GM23248 (cell line): ENCODE measurements around the gene MYH9. TPM values are rescaled to one million over a fixed set of nuclear protein-coding genes. Genes with fewer than 3 reads are reported as not detected.

Experiments used
- DNase-seq: peaks from one replicate; pipeline ENCODE4 v3.0.0-alpha.2; 2015
- H2AFZ ChIP-seq: fragments of 200-600 bp; sonication (generic); 2 replicates; pipeline ENCODE4 v1.6.1; 2016; ENCODE audit warnings: antibody characterized with exemption
- H3F3A ChIP-seq: fragments of 200-600 bp; sonication (generic); 2 replicates; pipeline ENCODE4 v1.6.1; 2016; ENCODE audit warnings: mild to moderate bottlenecking, antibody characterized with exemption, mixed run types; ENCODE audit not compliant: insufficient read depth
- H3K27ac ChIP-seq: fragments of 200-600 bp; sonication (generic); 2 replicates; pipeline ENCODE4 v1.5.1; 2016; ENCODE audit warnings: mild to moderate bottlenecking
- H3K27me3 ChIP-seq: fragments of 200-600 bp; sonication (generic); replicated peaks from 2 replicates; pipeline ENCODE4 v1.6.1; 2016; ENCODE audit warnings: mild to moderate bottlenecking; ENCODE audit not compliant: insufficient read depth
- H3K36me3 ChIP-seq: fragments of 200-600 bp; sonication (generic); 2 replicates; pipeline ENCODE4 v1.6.1; 2016; ENCODE audit warnings: low read depth, mild to moderate bottlenecking
- H3K4me1 ChIP-seq: fragments of 200-600 bp; sonication (generic); 2 replicates; pipeline ENCODE4 v1.6.1; 2016; ENCODE audit warnings: mild to moderate bottlenecking; ENCODE audit not compliant: insufficient read depth
- H3K4me2 ChIP-seq: fragments of 200-600 bp; sonication (generic); one replicate; pipeline ENCODE4 v1.6.1; 2016; ENCODE audit warnings: mild to moderate bottlenecking; ENCODE audit not compliant: unreplicated experiment
- H3K4me3 ChIP-seq: fragments of 200-600 bp; sonication (generic); 2 replicates; pipeline ENCODE4 v1.5.1; 2016; ENCODE audit warnings: mild to moderate bottlenecking
- H3K79me2 ChIP-seq: fragments of 200-600 bp; sonication (generic); 2 replicates; pipeline ENCODE4 v1.6.1; 2016; ENCODE audit warnings: mild to moderate bottlenecking; ENCODE audit not compliant: insufficient read depth
- H3K9ac ChIP-seq: fragments of 200-600 bp; sonication (generic); 2 replicates; pipeline ENCODE4 v1.6.1; 2016; ENCODE audit warnings: mild to moderate bottlenecking
- H3K9me2 ChIP-seq: fragments of 200-600 bp; sonication (generic); 2 replicates; pipeline ENCODE4 v1.6.1; 2016; ENCODE audit warnings: mixed run types, mild to moderate bottlenecking, moderate library complexity; ENCODE audit not compliant: insufficient read depth
- H3K9me3 ChIP-seq: fragments of 200-600 bp; sonication (generic); one replicate; pipeline ENCODE4 v1.6.1; 2017; ENCODE audit warnings: low read depth
- H4K20me1 ChIP-seq: fragments of 200-600 bp; sonication (generic); 2 replicates; pipeline ENCODE4 v1.6.0; 2016; ENCODE audit not compliant: insufficient read depth
- EZH2 ChIP-seq: fragments of 200-600 bp; sonication (generic); IDR thresholded peaks from 2 replicates; pipeline ENCODE4 v1.6.1; 2018; ENCODE audit warnings: antibody characterized with exemption, mild to moderate bottlenecking; ENCODE audit not compliant: insufficient read depth, poor library complexity, severe bottlenecking
- EZH2phosphoT487 ChIP-seq: fragments of 200-600 bp; sonication (generic); IDR thresholded peaks from 2 replicates; pipeline ENCODE4 v1.6.1; 2018; ENCODE audit warnings: antibody characterized with exemption, moderate library complexity, mild to moderate bottlenecking, low read depth; ENCODE audit not compliant: insufficient read depth
- WGBS, 2 experiments: methylation state at CpG; one replicate each; pipeline ENCODE4 v1.1.6; 2015 to 2017; ENCODE audit warnings: low lambda C conversion rate in 2 of 2, low coverage in 1 of 2; ENCODE audit errors: missing lambda C conversion rate in 2 of 2; 5-methylcytosine and 5-hydroxymethylcytosine counted together
- in situ Hi-C: fragments of 300-500 bp; cut with MboI; formaldehyde crosslinking; loops from 2 replicates; pipeline ENCODE4 v1.15.0; 2020
- polyA plus RNA-seq: library from polyadenylated mRNA; unstranded; fragments of >200 nt; fragmentation: Nextera tagmentation; extraction: Ambion mirVana; gene quantifications from 2 replicates; pipeline ENCODE4 v1.2.1, GENCODE V29; 2016
- total RNA-seq: library from RNA; depleted of rRNA; stranded (reverse); fragments of >200 nt; shearing (Covaris generic); gene quantifications from 2 replicates; pipeline ENCODE4 v1.2.3, GENCODE V29; 2014

The MYH9 gene
- total and polyA plus RNA-seq, 2 experiments from 2014 or later: 287 to 420 TPM

DNA sequence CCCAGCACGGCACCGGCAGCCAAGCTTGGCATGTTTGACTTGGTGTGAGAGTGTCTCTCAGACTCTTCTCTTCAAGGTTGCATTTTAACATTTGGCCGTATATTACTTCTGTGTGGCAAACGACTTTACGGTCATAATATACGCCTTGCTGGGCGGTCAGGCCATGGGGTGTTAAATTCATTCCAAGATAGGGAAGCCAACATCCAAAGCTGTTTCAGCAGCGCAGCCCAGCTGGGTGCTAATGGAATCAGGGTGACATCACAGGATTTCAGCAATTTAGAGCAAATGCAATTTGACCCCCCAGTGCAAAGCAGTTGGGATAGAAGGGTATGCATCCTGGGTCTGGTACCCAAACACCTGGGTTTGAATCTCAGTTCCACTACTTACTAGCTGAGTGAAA, 16.7 kb upstream of the MYH9 start:
- Histone ChIP-seq H4K20me1 (no peaks in the 10 kb centered on the region), H3K9me2 (no peaks in the 10 kb centered on the region), H3K9me3 (no peaks in the 10 kb centered on the region), H3K27ac (no peak overlapping the region), H2AFZ (no peak overlapping the region), H3K4me2 (no peak overlapping the region), H3K79me2 (no peaks in the 10 kb centered on the region), H3K9ac (no peak overlapping the region), H3K4me1 (peaks cover 8% of the 10 kb centered on the region; the same call in 1 of the 2 replicates), H3K27me3 (no peaks in the 10 kb centered on the region), H3K36me3 (no peaks in the 10 kb centered on the region), H3F3A (peaks cover 8% of the 10 kb centered on the region; the same call in 1 of the 2 replicates), H3K4me3 (no peak overlapping the region)
- TF ChIP-seq EZH2 (no peak), EZH2phosphoT487 (no peak)
- in situ Hi-C loops: no loop called here
- 82 to 85% methylated on average over 8 of the region's 8 CpGs for WGBS, 2 experiments
- DNase-seq: no peak

DNA sequence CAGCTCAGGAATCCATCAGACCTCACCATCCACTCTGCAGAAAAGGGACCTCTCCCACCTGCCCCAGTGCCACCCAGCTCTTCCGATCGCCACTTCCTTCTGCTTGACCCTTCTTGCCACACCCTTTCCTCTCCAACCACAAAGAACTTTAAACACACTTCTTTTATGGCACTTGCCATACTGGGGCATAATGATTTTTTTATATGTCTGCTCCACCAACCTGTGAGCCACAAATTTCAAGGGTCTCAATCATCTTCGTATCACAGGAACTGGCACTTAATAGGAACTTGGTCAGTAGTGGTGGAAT, 11.7 kb upstream of the MYH9 start:
- Histone ChIP-seq H3K4me3 (no peak overlapping the region), H2AFZ (no peak overlapping the region), H3K9ac (no peak overlapping the region), H3K9me3 (no peaks in the 10 kb centered on the region), H3K79me2 (no peaks in the 10 kb centered on the region), H3K27me3 (no peaks in the 10 kb centered on the region), H4K20me1 (no peaks in the 10 kb centered on the region), H3F3A (peaks cover 26% of the 10 kb centered on the region), H3K27ac (no peak overlapping the region), H3K36me3 (no peaks in the 10 kb centered on the region), H3K4me2 (no peak overlapping the region), H3K4me1 (peaks cover 36% of the 10 kb centered on the region), H3K9me2 (no peaks in the 10 kb centered on the region)
- in situ Hi-C loops: no loop called here
- no peak for DNase-seq
- no peak for TF ChIP-seq EZH2
- no peak for TF ChIP-seq EZH2phosphoT487
- WGBS, 2 experiments: 98 to 99% methylated on average over 3 of the region's 3 CpGs

DNA sequence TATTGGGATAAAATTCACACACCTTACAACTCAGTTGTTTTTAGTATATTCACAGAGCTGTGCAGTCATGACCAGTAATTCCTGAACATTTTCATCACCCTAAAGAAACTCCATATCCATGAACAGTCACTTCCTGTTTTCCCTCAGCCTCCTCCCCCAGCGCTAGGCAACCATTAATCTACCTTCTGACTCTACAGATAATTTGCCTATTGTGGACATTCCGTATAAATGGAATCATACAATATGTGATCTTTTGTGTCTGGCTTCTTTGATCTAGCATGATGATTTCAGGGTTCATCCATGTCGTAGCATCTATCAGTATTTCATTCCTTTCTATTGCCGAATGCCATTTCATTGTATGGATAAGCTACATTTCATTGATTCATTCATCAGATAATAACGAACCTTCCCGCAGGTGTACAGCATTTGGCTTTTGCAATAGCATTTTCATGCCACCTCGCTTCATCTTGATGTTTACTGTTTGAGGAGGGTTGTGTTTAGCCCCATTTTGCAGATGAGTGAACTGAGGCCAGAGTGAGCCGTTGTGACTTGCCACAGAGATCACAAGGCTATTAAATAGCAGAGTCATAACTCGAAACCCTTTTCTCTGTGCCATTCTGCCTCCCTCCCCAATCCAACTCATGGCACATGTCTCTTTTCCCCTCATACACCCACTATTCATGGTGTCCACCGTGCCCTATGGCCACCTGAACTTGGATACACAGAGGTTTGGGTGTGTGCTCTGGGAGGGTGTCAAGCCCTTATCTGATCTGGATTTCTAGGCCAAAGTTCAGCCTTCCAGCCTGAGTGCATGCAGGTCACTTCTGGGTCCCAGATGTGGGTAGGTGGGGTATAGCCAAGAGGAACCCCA, 11.1 kb upstream of the MYH9 start:
- no peak overlapping the region for H3K4me3 ChIP-seq
- WGBS, 2 experiments: 42 to 48% methylated on average over 10 of the region's 10 CpGs
- H3K4me2 ChIP-seq: peak overlapping the region; percentile 31
- peak overlapping the region; percentile 81 for H3K27ac ChIP-seq
- no peaks in the 10 kb centered on the region for H4K20me1 ChIP-seq
- no peaks in the 10 kb centered on the region for H3K36me3 ChIP-seq
- H3K9ac ChIP-seq: peak overlapping the region; percentile 24
- in situ Hi-C loops: no loop called here
- H3K9me2 ChIP-seq: no peaks in the 10 kb centered on the region
- H3K79me2 ChIP-seq: no peaks in the 10 kb centered on the region
- H3K9me3 ChIP-seq: no peaks in the 10 kb centered on the region
- H3K4me1 ChIP-seq: peaks cover 36% of the 10 kb centered on the region
- H3F3A ChIP-seq: peaks cover 26% of the 10 kb centered on the region
- H3K27me3 ChIP-seq: no peaks in the 10 kb centered on the region
- no peak overlapping the region for H2AFZ ChIP-seq
- peak; percentile 87 for DNase-seq
- TF ChIP-seq EZH2phosphoT487: no peak
- no peak for TF ChIP-seq EZH2

DNA sequence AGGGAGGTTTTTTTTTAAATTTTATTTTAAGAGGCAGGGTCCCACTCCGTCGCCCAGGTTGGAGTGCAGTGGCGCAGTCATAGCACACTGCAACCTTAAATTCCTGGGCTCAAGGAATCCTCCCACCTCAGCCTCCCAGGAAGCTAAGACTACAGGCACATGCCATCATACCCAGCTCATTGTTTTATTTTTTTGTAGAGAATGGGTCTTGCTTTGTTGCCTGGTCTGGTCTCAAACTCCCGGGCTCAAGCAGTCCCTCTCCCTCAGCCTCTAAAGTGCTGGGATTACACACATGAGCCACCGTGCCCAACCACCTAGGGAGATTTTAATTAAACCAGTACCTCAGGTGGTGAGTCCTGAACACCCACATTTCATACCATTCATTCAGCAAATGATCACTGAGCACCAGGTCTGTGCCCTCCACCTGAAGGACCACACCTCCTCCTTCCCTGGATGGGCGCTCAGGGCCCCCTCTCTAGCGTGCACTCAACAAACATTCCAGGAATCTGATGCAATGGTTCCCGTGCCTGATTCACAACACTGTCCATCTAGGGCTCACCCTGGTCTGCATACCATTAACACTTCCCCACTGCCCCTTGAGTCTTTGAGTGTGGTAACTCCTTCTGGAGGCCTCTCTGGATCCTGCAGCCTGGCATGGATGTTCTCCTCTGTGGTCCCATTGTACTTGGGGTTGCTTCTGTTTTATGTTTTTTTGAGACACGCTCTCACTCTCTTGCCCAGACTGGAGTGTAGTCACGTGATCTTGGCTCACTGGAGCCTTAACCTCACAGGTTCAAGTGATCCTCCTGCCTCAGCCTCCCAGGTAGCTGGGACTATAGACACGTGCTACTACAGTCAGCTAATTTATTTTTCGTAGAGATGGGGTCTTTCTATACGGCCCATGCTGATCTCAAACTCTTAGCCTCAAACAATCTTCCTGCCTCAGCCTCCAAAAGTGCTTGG, 9.6 kb upstream of the MYH9 start:
- no peak overlapping the region for H2AFZ ChIP-seq
- H3F3A ChIP-seq: peaks cover 26% of the 10 kb centered on the region
- 79% methylated on average over 13 of the region's 13 CpGs for WGBS, 2 experiments
- H3K4me2 ChIP-seq: peak overlapping the region; percentile 31
- DNase-seq: peak; percentile 71
- no peaks in the 10 kb centered on the region for H3K9me3 ChIP-seq
- in situ Hi-C loops: no loop called here
- H3K4me3 ChIP-seq: no peak overlapping the region
- H3K79me2 ChIP-seq: no peaks in the 10 kb centered on the region
- H3K9me2 ChIP-seq: no peaks in the 10 kb centered on the region
- H4K20me1 ChIP-seq: no peaks in the 10 kb centered on the region
- H3K36me3 ChIP-seq: no peaks in the 10 kb centered on the region
- H3K27ac ChIP-seq: peak overlapping the region; percentile 81
- H3K27me3 ChIP-seq: no peaks in the 10 kb centered on the region
- TF ChIP-seq EZH2phosphoT487: no peak
- no peak for TF ChIP-seq EZH2
- H3K4me1 ChIP-seq: peaks cover 36% of the 10 kb centered on the region
- H3K9ac ChIP-seq: peak overlapping the region; percentile 24
